ENCODE measurements around the gene HERPUD1.

Gene HERPUD1

GRCh38 chr16:56950881-56951771 lies 19.2 kb downstream of the HERPUD1 start:
- no peak overlapping the region for H3K4me3 ChIP-seq (ENCODE audit: low read depth in 1 of 2, low read length in 2 of 2)
- H3K4me1 ChIP-seq (ENCODE audit: insufficient read depth, low read length), result no peaks in the 10 kb centered on the region
- no peaks in the 10 kb centered on the region for H3K27me3 ChIP-seq (ENCODE audit: control insufficient read depth in 1 of 2, insufficient read depth in 2 of 2, low read length in 2 of 2)
- H3K27ac ChIP-seq (ENCODE audit: low read depth, low read length), result no peak overlapping the region
- H3K9me3 ChIP-seq (ENCODE audit: low read length), result no peaks in the 10 kb centered on the region
- H3K9ac ChIP-seq (ENCODE audit: low read length), result no peak overlapping the region
- H3K36me3 ChIP-seq (ENCODE audit: insufficient read depth, low read length), result peaks cover 5% of the 10 kb centered on the region

DNA sequence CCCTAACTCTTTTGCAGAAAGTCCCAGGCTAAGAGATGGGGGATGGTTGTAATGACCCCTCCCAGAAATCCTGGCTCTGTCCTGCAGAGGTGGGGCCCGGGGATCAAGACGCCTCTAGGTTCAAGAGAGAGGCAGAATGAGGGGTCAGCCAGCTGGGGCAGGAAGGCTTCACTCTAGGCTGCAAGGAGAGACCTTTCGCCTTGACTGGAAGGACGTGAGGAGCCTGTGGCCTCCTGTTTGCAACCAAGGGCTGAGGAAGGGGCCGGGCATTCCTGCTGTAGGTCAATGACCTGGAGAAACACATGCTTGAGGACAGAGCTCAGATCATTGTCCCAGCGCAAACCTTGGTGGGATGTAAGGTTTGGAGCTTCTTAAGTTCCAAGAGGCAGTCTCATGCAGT lies 21.1 kb downstream of the HERPUD1 start:
- Histone ChIP-seq H3K9ac (ENCODE audit: low read length) (no peak overlapping the region), H3K4me1 (ENCODE audit: insufficient read depth, low read length) (no peaks in the 10 kb centered on the region), H3K36me3 (ENCODE audit: insufficient read depth, low read length) (no peaks in the 10 kb centered on the region), H3K27ac (ENCODE audit: low read depth, low read length) (no peak overlapping the region), H3K4me3 (ENCODE audit: low read depth in 1 of 2, low read length in 2 of 2) (no peak overlapping the region), H3K27me3 (ENCODE audit: control insufficient read depth in 1 of 2, insufficient read depth in 2 of 2, low read length in 2 of 2) (no peaks in the 10 kb centered on the region), H3K9me3 (ENCODE audit: low read length) (no peaks in the 10 kb centered on the region)

GRCh38 chr16:56956076-56956475 lies 24.1 kb downstream of the HERPUD1 start:
- Histone ChIP-seq H3K27ac (ENCODE audit: low read depth, low read length) (no peak overlapping the region), H3K4me3 (ENCODE audit: low read depth in 1 of 2, low read length in 2 of 2) (no peak overlapping the region)

GRCh38 chr16:56956756-56957155 lies 24.8 kb downstream of the HERPUD1 start:
- no peaks in the 10 kb centered on the region for H3K9me3 ChIP-seq (ENCODE audit: low read length)
- H3K36me3 ChIP-seq (ENCODE audit: insufficient read depth, low read length), result no peaks in the 10 kb centered on the region
- no peaks in the 10 kb centered on the region for H3K27me3 ChIP-seq (ENCODE audit: control insufficient read depth in 1 of 2, insufficient read depth in 2 of 2, low read length in 2 of 2)
- no peak overlapping the region for H3K9ac ChIP-seq (ENCODE audit: low read length)
- no peaks in the 10 kb centered on the region for H3K4me1 ChIP-seq (ENCODE audit: insufficient read depth, low read length)
- H3K27ac ChIP-seq (ENCODE audit: low read depth, low read length), result no peak overlapping the region
- H3K4me3 ChIP-seq (ENCODE audit: low read depth in 1 of 2, low read length in 2 of 2), result no peak overlapping the region

More at GRCh38 chr16:56956076-56956475, 24.1 kb downstream of the HERPUD1 start:
- Histone ChIP-seq H3K9me3 (ENCODE audit: low read length) (no peaks in the 10 kb centered on the region), H3K27me3 (ENCODE audit: control insufficient read depth in 1 of 2, insufficient read depth in 2 of 2, low read length in 2 of 2) (no peaks in the 10 kb centered on the region), H3K4me1 (ENCODE audit: insufficient read depth, low read length) (no peaks in the 10 kb centered on the region), H3K9ac (ENCODE audit: low read length) (no peak overlapping the region), H3K36me3 (ENCODE audit: insufficient read depth, low read length) (no peaks in the 10 kb centered on the region)

DNA sequence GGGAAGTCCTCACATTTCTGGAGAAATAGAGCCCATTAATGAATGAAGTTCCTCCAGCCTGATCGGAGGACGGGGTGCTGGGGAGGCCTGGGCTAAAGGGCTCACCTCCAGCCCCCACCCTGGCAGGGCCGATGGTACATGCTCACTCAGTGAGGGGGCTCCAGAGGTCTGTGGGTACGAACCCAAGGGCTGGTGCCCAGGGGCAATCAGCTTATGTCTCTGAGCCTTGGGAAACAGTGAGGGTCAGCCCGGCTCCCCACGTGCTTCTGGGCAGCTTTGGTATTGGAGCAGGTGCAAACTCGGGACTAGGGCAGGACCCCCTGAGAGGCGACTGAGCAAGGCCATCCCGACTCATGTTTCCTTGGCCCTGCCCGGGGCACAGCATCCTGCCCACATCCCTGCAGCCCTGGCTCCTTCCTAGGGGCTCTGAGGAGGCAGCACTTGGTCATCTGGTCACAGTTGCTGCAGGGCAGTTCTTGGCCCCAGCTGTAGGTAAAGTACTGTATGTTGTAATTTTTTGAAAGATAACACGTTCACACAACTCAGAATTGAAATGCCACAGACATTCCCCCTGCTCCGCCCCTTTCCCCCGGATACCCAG lies 28.8 kb downstream of the HERPUD1 start:
- Histone ChIP-seq H3K27ac (ENCODE audit: low read depth, low read length) (no peak overlapping the region), H3K27me3 (ENCODE audit: control insufficient read depth in 1 of 2, insufficient read depth in 2 of 2, low read length in 2 of 2) (no peaks in the 10 kb centered on the region), H3K36me3 (ENCODE audit: insufficient read depth, low read length) (no peaks in the 10 kb centered on the region), H3K4me1 (ENCODE audit: insufficient read depth, low read length) (peaks cover 2% of the 10 kb centered on the region), H3K9me3 (ENCODE audit: low read length) (no peaks in the 10 kb centered on the region), H3K4me3 (ENCODE audit: low read depth in 1 of 2, low read length in 2 of 2) (no peak overlapping the region), H3K9ac (ENCODE audit: low read length) (no peak overlapping the region)

DNA sequence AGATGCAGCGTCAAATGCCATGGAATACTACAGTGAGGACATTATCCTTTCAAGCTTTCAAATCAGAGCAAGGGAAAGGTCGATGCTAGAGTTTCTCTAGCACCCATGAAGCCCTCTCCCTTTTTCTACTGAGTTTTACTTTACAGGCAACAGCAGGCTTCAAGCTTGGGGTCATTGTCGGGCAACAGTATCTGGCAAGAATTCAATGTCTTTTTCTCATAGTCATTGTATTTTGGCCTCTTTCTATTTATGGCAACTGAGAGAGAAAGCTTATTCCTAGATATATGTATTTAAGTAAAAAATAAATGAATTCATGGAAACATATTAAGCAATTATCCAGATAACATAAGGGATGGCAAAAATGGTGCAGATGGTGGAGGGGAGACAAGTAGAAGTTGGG lies 29.4 kb downstream of the HERPUD1 start:
- H3K9ac ChIP-seq (ENCODE audit: low read length), result no peak overlapping the region
- no peak overlapping the region for H3K4me3 ChIP-seq (ENCODE audit: low read depth in 1 of 2, low read length in 2 of 2)
- H3K27ac ChIP-seq (ENCODE audit: low read depth, low read length), result no peak overlapping the region
- H3K9me3 ChIP-seq (ENCODE audit: low read length), result no peaks in the 10 kb centered on the region
- H3K36me3 ChIP-seq (ENCODE audit: insufficient read depth, low read length), result no peaks in the 10 kb centered on the region
- H3K4me1 ChIP-seq (ENCODE audit: insufficient read depth, low read length), result peaks cover 6% of the 10 kb centered on the region
- H3K27me3 ChIP-seq (ENCODE audit: control insufficient read depth in 1 of 2, insufficient read depth in 2 of 2, low read length in 2 of 2), result no peaks in the 10 kb centered on the region

- peaks cover 6% of the 10 kb centered on the region for H3K4me1 ChIP-seq (ENCODE audit: insufficient read depth, low read length)
- H3K36me3 ChIP-seq (ENCODE audit: insufficient read depth, low read length), result no peaks in the 10 kb centered on the region
- no peak within 1 kb of the TSS for H3K9ac ChIP-seq (ENCODE audit: low read length)
- H3K4me3 ChIP-seq (ENCODE audit: low read depth in 1 of 2, low read length in 2 of 2), result no peak within 1 kb of the TSS
- H3K27ac ChIP-seq (ENCODE audit: low read depth, low read length), result no peak within 1 kb of the TSS
- H3K27me3 ChIP-seq (ENCODE audit: control insufficient read depth in 1 of 2, insufficient read depth in 2 of 2, low read length in 2 of 2), result no peaks in the 10 kb centered on the region
- H3K9me3 ChIP-seq (ENCODE audit: low read length), result no peaks in the 10 kb centered on the region
These were observed 29.9 kb downstream of the HERPUD1 start, which contains the start of gene CETP for GRCh38 chr16:56961851-56962281. Gene CETP, plus strand, starts transcription at chr16:56961950. Its CDS starts 30 bp downstream, at chr16:56961980.

DNA sequence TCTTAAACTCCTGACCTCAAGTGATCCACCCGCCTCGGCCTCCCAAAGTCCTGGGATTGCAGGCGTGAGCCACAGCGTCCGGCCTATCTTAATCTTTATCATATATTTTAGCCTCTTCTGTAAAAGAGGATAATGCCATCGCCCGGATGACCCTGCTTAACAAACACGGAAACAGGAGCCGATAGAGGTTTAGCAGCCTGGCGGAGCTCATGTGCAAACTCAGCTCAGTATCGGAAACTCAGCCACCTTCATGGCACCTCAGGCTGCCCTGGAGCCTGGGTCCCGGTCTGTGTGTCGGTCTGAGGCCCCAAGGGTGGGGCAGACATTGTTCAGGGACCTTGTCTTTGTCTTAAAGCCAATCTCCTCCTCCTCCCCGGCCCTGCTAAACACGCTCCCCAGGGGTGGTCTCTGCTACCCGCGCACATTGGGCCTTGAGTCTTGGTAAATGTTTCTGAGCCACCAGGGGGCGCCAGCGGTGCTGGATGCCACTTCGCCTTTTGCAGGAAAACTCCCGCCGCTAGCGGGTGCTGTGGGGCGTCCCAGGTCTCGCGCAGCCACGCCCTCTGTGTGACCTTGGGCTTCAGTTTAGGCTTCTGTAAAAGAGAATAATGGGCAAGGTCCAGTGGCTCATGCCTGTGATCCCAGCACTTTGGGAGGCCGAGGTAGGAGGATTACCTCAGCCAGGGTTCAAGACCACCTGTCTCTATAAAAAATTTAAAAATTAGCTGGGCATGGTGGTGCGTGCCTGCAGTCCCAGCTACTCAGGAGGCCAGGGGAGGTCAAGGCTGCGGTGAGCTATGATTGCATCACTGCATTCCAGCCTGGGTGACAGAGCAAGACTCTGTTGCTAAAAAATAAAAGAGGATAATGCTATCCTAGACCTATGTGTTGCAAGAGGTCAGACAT lies 32.6 kb downstream of the HERPUD1 start:
- Histone ChIP-seq H3K4me1 (ENCODE audit: insufficient read depth, low read length) (peaks cover 6% of the 10 kb centered on the region), H3K27me3 (ENCODE audit: control insufficient read depth in 1 of 2, insufficient read depth in 2 of 2, low read length in 2 of 2) (no peaks in the 10 kb centered on the region), H3K4me3 (ENCODE audit: low read depth in 1 of 2, low read length in 2 of 2) (no peak overlapping the region), H3K9ac (ENCODE audit: low read length) (no peak overlapping the region), H3K9me3 (ENCODE audit: low read length) (no peaks in the 10 kb centered on the region), H3K27ac (ENCODE audit: low read depth, low read length) (no peak overlapping the region), H3K36me3 (ENCODE audit: insufficient read depth, low read length) (no peaks in the 10 kb centered on the region)

- Histone ChIP-seq H3K9me3 (ENCODE audit: low read length) (no peaks in the 10 kb centered on the region), H3K36me3 (ENCODE audit: insufficient read depth, low read length) (no peaks in the 10 kb centered on the region), H3K27ac (ENCODE audit: low read depth, low read length) (no peak overlapping the region), H3K4me1 (ENCODE audit: insufficient read depth, low read length) (peaks cover 6% of the 10 kb centered on the region), H3K27me3 (ENCODE audit: control insufficient read depth in 1 of 2, insufficient read depth in 2 of 2, low read length in 2 of 2) (no peaks in the 10 kb centered on the region), H3K9ac (ENCODE audit: low read length) (no peak overlapping the region), H3K4me3 (ENCODE audit: low read depth in 1 of 2, low read length in 2 of 2) (no peak overlapping the region)
These were observed 33.5 kb downstream of the HERPUD1 start for GRCh38 chr16:56965149-56966092.

- Histone ChIP-seq H3K4me1 (ENCODE audit: insufficient read depth, low read length) (peaks cover 6% of the 10 kb centered on the region), H3K27me3 (ENCODE audit: control insufficient read depth in 1 of 2, insufficient read depth in 2 of 2, low read length in 2 of 2) (no peaks in the 10 kb centered on the region), H3K36me3 (ENCODE audit: insufficient read depth, low read length) (no peaks in the 10 kb centered on the region), H3K9ac (ENCODE audit: low read length) (no peak overlapping the region), H3K9me3 (ENCODE audit: low read length) (no peaks in the 10 kb centered on the region), H3K27ac (ENCODE audit: low read depth, low read length) (no peak overlapping the region), H3K4me3 (ENCODE audit: low read depth in 1 of 2, low read length in 2 of 2) (no peak overlapping the region)
These were observed 34.1 kb downstream of the HERPUD1 start for GRCh38 chr16:56966093-56966475.

Measured in muscle layer of colon (tissue), 2 donors.